Neural cell (in vitro differentiated cells): ENCODE measurements around the gene BBOF1.

Experiments
- CTCF ChIP-seq: fragments of 450-650 bp; IDR thresholded peaks from 2 replicates; pipeline ENCODE4 v1.5.1; 2014; ENCODE audit warnings: antibody characterized with exemption, mild to moderate bottlenecking, moderate library complexity; ENCODE audit not compliant: poor library complexity, severe bottlenecking
- EP300 ChIP-seq: fragments of 450-650 bp; conservative IDR thresholded peaks from 2 replicates; pipeline ENCODE4 v1.6.1; 2014; ENCODE audit warnings: antibody characterized with exemption, mild to moderate bottlenecking, moderate library complexity; ENCODE audit not compliant: poor library complexity, severe bottlenecking
- EZH2 ChIP-seq: fragments of 200-600, 300-800 bp; shearing (Covaris generic), sonication (generic); IDR thresholded peaks from 2 replicates; pipeline ENCODE4 v1.6.1; 2014; ENCODE audit warnings: antibody characterized with exemption, low read length, borderline replicate concordance, mild to moderate bottlenecking; ENCODE audit not compliant: insufficient read depth, poor library complexity, severe bottlenecking
- MXI1 ChIP-seq: fragments of 450-650 bp; conservative IDR thresholded peaks from 2 replicates; pipeline ENCODE4 v1.6.1; 2014; ENCODE audit warnings: antibody characterized with exemption, mild to moderate bottlenecking; ENCODE audit not compliant: poor library complexity, severe bottlenecking
- POLR2AphosphoS5 ChIP-seq: IDR thresholded peaks from 2 replicates; pipeline ENCODE4 v1.6.1; 2012
- RAD21 ChIP-seq: fragments of 450-650 bp; conservative IDR thresholded peaks from 2 replicates; pipeline ENCODE4 v1.6.1; 2014; ENCODE audit warnings: antibody characterized with exemption, mild to moderate bottlenecking, moderate library complexity
- REST ChIP-seq: IDR thresholded peaks from 2 replicates; pipeline ENCODE4 v1.6.1; 2012; ENCODE audit warnings: borderline replicate concordance
- SMC3 ChIP-seq: fragments of 450-650 bp; conservative IDR thresholded peaks from 2 replicates; pipeline ENCODE4 v1.6.1; 2014; ENCODE audit warnings: antibody characterized with exemption, mild to moderate bottlenecking, moderate library complexity; ENCODE audit not compliant: poor library complexity
- TAF1 ChIP-seq: IDR thresholded peaks from 2 replicates; pipeline ENCODE4 v1.6.1; 2012; ENCODE audit warnings: low read depth

- TF ChIP-seq EZH2 (no peak), CTCF (no peak), RAD21 (no peak), EP300 (no peak), POLR2AphosphoS5 (no peak), TAF1 (no peak), REST (no peak), MXI1 (no peak), SMC3 (no peak)
These were observed 90.2 kb downstream of the BBOF1 start for GRCh38 chr14:74109369-74109768.
